ENCODE measurements around the gene FAM216A. TPM values are rescaled to one million over a fixed set of nuclear protein-coding genes. Genes with fewer than 3 reads are reported as not detected.
A peak's percentile ranks its signal among the peaks of the same experiment; 100 is the strongest.
"Not testable (repeated sequence)": the region's sequence is repeated elsewhere in the genome, so short reads cannot be mapped to it uniquely, and the experiment has no call there.

The FAM216A gene
- total and polyA plus RNA-seq, 4 experiments from 2014 or later = 7.5 to 16.9 (median 12.7) TPM

GRCh38 chr12:110429676-110430075, 39.0 kb upstream of the FAM216A start:
- H3K36me3 ChIP-seq (ENCODE audit: insufficient read depth, low read length); H3K4me3 ChIP-seq (ENCODE audit: low read length in 2 of 2); DNase-seq; H3K9me3 ChIP-seq (ENCODE audit: control insufficient read depth in 1 of 2, low read length in 2 of 2); H3K4me3 Mint-ChIP-seq; H3K36me3 Mint-ChIP-seq; H3K27ac Mint-ChIP-seq; H3K4me1 ChIP-seq (ENCODE audit: insufficient read depth, low read length); H3K27me3 ChIP-seq (ENCODE audit: insufficient read depth, low read length); POLR2A ChIA-PET (ENCODE audit: partially characterized antibody); H3K27me3 Mint-ChIP-seq; H3K9me3 Mint-ChIP-seq; H3K27ac ChIP-seq (ENCODE audit: low read depth, low read length): not testable (repeated sequence)
- CTCF ChIA-PET (ENCODE audit: partially characterized antibody) = interaction anchor here (1.9 to 2.7 kb wide), 2 partner anchors 9 to 54 kb away, joined by 6 to 21 read pairs; no protein-coding TSS in a partner anchor
- intact Hi-C loops (cut with micrococcal nuclease) = loop anchor here (2.0 kb wide), 1 partner anchor 75 kb away; no protein-coding TSS in a partner anchor
- peaks cover 2 to 12% (median 3%) of the 10 kb centered on the region in 4 donors for H3K4me1 Mint-ChIP-seq

GRCh38 chr12:110431957-110432587, 36.6 kb upstream of the FAM216A start:
- H3K9me3 Mint-ChIP-seq = no peaks in the 10 kb centered on the region
- H3K4me3 Mint-ChIP-seq = no peak overlapping the region
- Histone ChIP-seq H3K27me3 (ENCODE audit: insufficient read depth, low read length) (no peaks in the 10 kb centered on the region), H3K4me3 (ENCODE audit: low read length in 2 of 2) (peak overlapping the region in 1 of 2 donors; percentile 43), H3K27ac (ENCODE audit: low read depth, low read length) (no peak overlapping the region), H3K36me3 (ENCODE audit: insufficient read depth, low read length) (peaks cover 10% of the 10 kb centered on the region), H3K9me3 (ENCODE audit: control insufficient read depth in 1 of 2, low read length in 2 of 2) (no peaks in the 10 kb centered on the region), H3K4me1 (ENCODE audit: insufficient read depth, low read length) (peaks cover 4% of the 10 kb centered on the region)
- H3K27ac Mint-ChIP-seq = peak overlapping the region in 4 of 7 donors; percentile 18 to 99 (median 55)
- H3K27me3 Mint-ChIP-seq = no peaks in the 10 kb centered on the region
- no peak for DNase-seq
- H3K36me3 Mint-ChIP-seq = peaks cover 14 to 28% of the 10 kb centered on the region in 2 donors
- CTCF ChIA-PET (ENCODE audit: partially characterized antibody) = interaction anchor here (0.6 to 2.7 kb wide), 74 partner anchors 8 to 949 kb away, joined by 3 to 67 read pairs (median 5); partner anchors contain the start of genes ANAPC7, ARPC3, ATP2A2 and FAM216A
- peaks cover 2 to 12% (median 3%) of the 10 kb centered on the region in 4 donors for H3K4me1 Mint-ChIP-seq
- intact Hi-C loops (cut with micrococcal nuclease) = loop anchor here (1.0 to 2.0 kb wide), 6 partner anchors 18 to 332 kb away; partner anchors contain the start of genes ANAPC7, ARPC3, ATP2A2 and IFT81
- POLR2A ChIA-PET (ENCODE audit: partially characterized antibody) = interaction anchor here (0.7 to 2.2 kb wide), 15 partner anchors 8 to 352 kb away, joined by 3 to 26 read pairs (median 4); partner anchors contain the start of genes ANAPC7, ARPC3, ATP2A2 and FAM216A

DNA sequence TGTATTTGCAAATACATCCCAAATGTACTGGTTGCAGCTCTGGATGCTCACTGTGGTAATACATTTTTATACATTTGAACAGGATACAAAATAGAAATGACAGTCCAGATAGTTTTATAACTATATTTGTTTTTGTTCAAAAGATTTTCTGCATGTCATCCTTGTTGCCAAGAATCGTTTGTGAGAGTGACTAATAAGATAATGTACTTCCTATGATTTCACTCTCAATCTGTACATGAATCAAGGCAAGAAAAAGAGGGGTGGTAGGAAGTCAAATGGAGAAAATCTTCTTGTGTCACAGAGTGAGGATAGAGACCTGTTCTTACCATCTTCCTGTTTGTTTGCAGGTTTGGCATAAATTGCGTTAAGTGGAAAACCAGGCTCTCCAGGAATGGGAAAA, 32.4 kb upstream of the FAM216A start:
- H3K4me1 Mint-ChIP-seq = peaks cover 0 to 5% (median 1%) of the 10 kb centered on the region in 4 donors
- intact Hi-C loops (cut with micrococcal nuclease) = no loop called here
- Histone ChIP-seq H3K4me3 (ENCODE audit: low read length in 2 of 2) (no peak overlapping the region), H3K9me3 (ENCODE audit: control insufficient read depth in 1 of 2, low read length in 2 of 2) (no peaks in the 10 kb centered on the region), H3K4me1 (ENCODE audit: insufficient read depth, low read length) (peaks cover 1% of the 10 kb centered on the region), H3K36me3 (ENCODE audit: insufficient read depth, low read length) (peaks cover 26% of the 10 kb centered on the region), H3K27ac (ENCODE audit: low read depth, low read length) (no peak overlapping the region), H3K27me3 (ENCODE audit: insufficient read depth, low read length) (no peaks in the 10 kb centered on the region)
- POLR2A ChIA-PET (ENCODE audit: partially characterized antibody) = interaction anchor here (1.0 kb wide), 1 partner anchor 12 kb away, joined by 3 read pairs; no protein-coding TSS in a partner anchor
- no peaks in the 10 kb centered on the region for H3K27me3 Mint-ChIP-seq
- CTCF ChIA-PET (ENCODE audit: partially characterized antibody) = no interaction called here
- no peak overlapping the region for H3K4me3 Mint-ChIP-seq
- peaks cover 16 to 45% of the 10 kb centered on the region in 2 donors for H3K36me3 Mint-ChIP-seq
- no peak for DNase-seq
- H3K27ac Mint-ChIP-seq = peak overlapping the region in 1 of 7 donors; percentile 10
- H3K9me3 Mint-ChIP-seq = no peaks in the 10 kb centered on the region

DNA sequence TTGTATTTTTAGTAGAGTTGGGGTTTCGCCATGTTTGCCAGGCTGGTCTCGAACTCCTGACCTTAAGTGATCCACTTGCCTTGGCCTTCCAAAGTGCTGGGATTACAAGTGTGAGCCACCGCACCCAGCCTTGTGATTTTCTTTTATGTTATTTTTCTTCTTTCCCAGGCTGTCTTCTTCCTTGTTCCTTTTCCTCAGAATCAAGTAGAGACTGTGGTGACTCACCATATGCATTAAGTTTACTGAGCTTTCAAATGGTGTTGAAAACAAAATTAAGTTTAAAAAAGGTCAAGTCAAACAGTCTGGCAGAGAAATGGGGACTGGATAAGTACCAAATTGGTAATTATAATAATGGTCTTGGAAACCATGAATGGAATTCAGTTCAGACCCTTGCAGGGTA, 24.2 kb upstream of the FAM216A start:
- Histone ChIP-seq H3K36me3 (ENCODE audit: insufficient read depth, low read length) (peaks cover 30% of the 10 kb centered on the region), H3K4me3 (ENCODE audit: low read length in 2 of 2) (no peak overlapping the region), H3K4me1 (ENCODE audit: insufficient read depth, low read length) (peaks cover 34% of the 10 kb centered on the region), H3K9me3 (ENCODE audit: control insufficient read depth in 1 of 2, low read length in 2 of 2) (no peaks in the 10 kb centered on the region), H3K27ac (ENCODE audit: low read depth, low read length) (no peak overlapping the region), H3K27me3 (ENCODE audit: insufficient read depth, low read length) (no peaks in the 10 kb centered on the region)
- ChIA-PET CTCF (ENCODE audit: partially characterized antibody) (interaction anchor here (2.4 to 2.9 kb wide), 2 partner anchors 13 to 158 kb away, joined by 7 to 11 read pairs; no protein-coding TSS in a partner anchor), POLR2A (ENCODE audit: partially characterized antibody) (interaction anchor here (0.6 to 1.2 kb wide), 3 partner anchors 11 to 17 kb away, joined by 3 to 4 read pairs (median 3); no protein-coding TSS in a partner anchor)
- Mint-ChIP-seq H3K4me1 (peaks cover 19 to 40% (median 27%) of the 10 kb centered on the region in 4 donors), H3K36me3 (peaks cover 21 to 41% of the 10 kb centered on the region in 2 donors), H3K27me3 (no peaks in the 10 kb centered on the region), H3K9me3 (no peaks in the 10 kb centered on the region), H3K4me3 (peak overlapping the region in 1 of 8 donors; percentile 3), H3K27ac (peak overlapping the region in 2 of 7 donors; percentile 3 to 75)
- intact Hi-C loops (cut with micrococcal nuclease) = no loop called here
- DNase-seq = no peak

DNA sequence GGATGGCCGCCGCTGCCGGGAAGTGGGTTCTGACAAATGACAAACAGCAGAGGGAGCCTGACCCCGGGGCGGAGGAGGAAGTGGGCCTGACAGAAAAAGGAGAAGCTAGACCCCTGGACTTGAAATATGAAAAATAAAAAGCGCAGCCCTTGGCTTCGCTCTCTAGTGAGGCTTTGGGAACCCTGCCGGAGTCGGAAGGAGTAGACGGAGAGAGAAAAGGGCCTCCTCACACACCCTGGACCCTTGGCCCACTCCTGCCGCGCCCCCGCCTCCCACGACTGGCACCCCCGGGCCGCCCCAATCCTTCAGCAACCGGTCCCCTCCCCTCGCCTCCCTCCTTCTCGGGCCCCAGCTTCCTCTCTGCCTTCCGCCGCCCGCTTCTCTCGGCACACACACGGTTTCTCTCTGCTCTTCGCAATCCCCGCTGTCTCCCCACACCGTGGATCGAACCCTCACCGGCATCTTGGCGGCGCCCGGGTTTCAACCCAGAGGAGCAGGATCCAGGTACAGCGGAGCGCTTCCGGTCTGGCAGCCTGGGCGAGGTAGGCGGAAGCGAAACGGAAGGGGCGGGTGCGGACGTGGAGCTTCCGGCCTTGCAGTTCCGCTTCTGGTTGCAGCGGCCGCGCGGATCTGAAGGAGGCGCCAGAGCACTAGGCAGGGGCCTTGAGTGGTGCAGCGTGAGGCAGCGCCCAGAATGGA, 18.7 kb upstream of the FAM216A start, which contains the start of gene ARPC3:
ARPC3 (minus strand) TSS at position 539 of the 699 bp plus-strand sequence; CDS start at position 462, 77 bp downstream.
- CTCF ChIA-PET (ENCODE audit: partially characterized antibody) = interaction anchor here (0.6 to 8.9 kb wide), 38 partner anchors 9 to 440 kb away, joined by 3 to 140 read pairs (median 4); partner anchors contain the start of genes ANAPC7, FAM216A, GPN3 and RAD9B
- Histone ChIP-seq H3K4me1 (ENCODE audit: insufficient read depth, low read length) (peaks cover 34% of the 10 kb centered on the region), H3K36me3 (ENCODE audit: insufficient read depth, low read length) (peaks cover 6% of the 10 kb centered on the region), H3K27me3 (ENCODE audit: insufficient read depth, low read length) (no peaks in the 10 kb centered on the region), H3K27ac (ENCODE audit: low read depth, low read length) (peak within 1 kb of the TSS; percentile 97), H3K9me3 (ENCODE audit: control insufficient read depth in 1 of 2, low read length in 2 of 2) (no peaks in the 10 kb centered on the region), H3K4me3 (ENCODE audit: low read length in 2 of 2) (peak within 1 kb of the TSS; percentile 76 to 90)
- intact Hi-C loops (cut with micrococcal nuclease) = loop anchor here (1.0 to 5.0 kb wide), 9 partner anchors 18 to 438 kb away; partner anchors contain the start of genes ATP2A2, FAM216A, GPN3 and RAD9B
- POLR2A ChIA-PET (ENCODE audit: partially characterized antibody) = interaction anchor here (0.6 to 6.2 kb wide), 42 partner anchors 8 to 1352 kb away, joined by 3 to 143 read pairs (median 4); partner anchors contain the start of genes ANAPC7, ANKRD13A, FAM216A and GPN3
- peak within 1 kb of the TSS; percentile 99 to 100 (median 100) for H3K4me3 Mint-ChIP-seq
- peak; percentile 94 to 96 (median 94) for DNase-seq
- H3K36me3 Mint-ChIP-seq = peaks cover 18 to 40% of the 10 kb centered on the region in 2 donors
- no peaks in the 10 kb centered on the region for H3K27me3 Mint-ChIP-seq
- H3K4me1 Mint-ChIP-seq = peaks cover 17 to 47% (median 38%) of the 10 kb centered on the region in 4 donors
- H3K27ac Mint-ChIP-seq = peak within 1 kb of the TSS; percentile 99 to 100 (median 99)
- peaks cover 0 to 6% (median 0%) of the 10 kb centered on the region in 8 donors for H3K9me3 Mint-ChIP-seq

DNA sequence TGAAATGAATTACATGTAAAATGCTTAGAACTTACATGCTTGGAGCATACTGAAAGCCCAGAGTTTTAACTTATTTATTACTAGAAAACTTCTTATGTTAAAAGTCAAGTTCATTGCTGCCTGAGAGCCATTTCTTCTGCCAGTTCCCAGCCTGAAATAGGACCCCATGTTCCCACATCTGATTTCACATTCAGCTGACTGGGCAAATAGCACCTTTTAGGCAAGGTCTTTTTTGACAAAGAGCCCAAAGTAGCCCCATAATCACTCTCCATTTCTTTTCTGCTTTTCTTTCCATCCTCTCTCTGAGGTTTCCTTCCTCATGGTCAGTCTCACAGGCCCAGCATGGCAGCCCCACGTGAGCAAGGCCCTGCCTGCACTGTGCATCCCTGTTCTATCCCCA, 17.4 kb upstream of the FAM216A start:
- H3K9me3 ChIP-seq (ENCODE audit: control insufficient read depth in 1 of 2, low read length in 2 of 2) = no peaks in the 10 kb centered on the region
- H3K4me3 ChIP-seq (ENCODE audit: low read length in 2 of 2) = no peak overlapping the region
- ChIA-PET POLR2A (ENCODE audit: partially characterized antibody) (interaction anchor here (0.9 to 6.2 kb wide), 9 partner anchors 13 to 169 kb away, joined by 3 to 143 read pairs (median 8); partner anchors contain the start of genes ANAPC7, FAM216A, GPN3 and RAD9B), CTCF (ENCODE audit: partially characterized antibody) (interaction anchor here (1.0 to 8.9 kb wide), 9 partner anchors 16 to 436 kb away, joined by 3 to 140 read pairs (median 11); partner anchors contain the start of genes ANAPC7, FAM216A, GPN3 and TCTN1)
- Mint-ChIP-seq H3K36me3 (peaks cover 17 to 40% of the 10 kb centered on the region in 2 donors), H3K4me1 (peaks cover 13 to 41% (median 32%) of the 10 kb centered on the region in 4 donors), H3K27ac (peak overlapping the region; percentile 61 to 99 (median 92)), H3K27me3 (no peaks in the 10 kb centered on the region), H3K4me3 (peak overlapping the region in 4 of 8 donors; percentile 59 to 100 (median 78)), H3K9me3 (peaks cover 0 to 6% (median 0%) of the 10 kb centered on the region in 8 donors)
- H3K27ac ChIP-seq (ENCODE audit: low read depth, low read length) = no peak overlapping the region
- DNase-seq = no peak
- peaks cover 27% of the 10 kb centered on the region for H3K4me1 ChIP-seq (ENCODE audit: insufficient read depth, low read length)
- intact Hi-C loops (cut with micrococcal nuclease) = loop anchor here (2.0 to 5.0 kb wide), 2 partner anchors 102 to 169 kb away; partner anchors contain the start of gene ATP2A2
- H3K27me3 ChIP-seq (ENCODE audit: insufficient read depth, low read length) = no peaks in the 10 kb centered on the region
- no peaks in the 10 kb centered on the region for H3K36me3 ChIP-seq (ENCODE audit: insufficient read depth, low read length)
